Testis (tissue), 3 donors: ENCODE data around the gene IL17RA. TPM values are rescaled to one million over a fixed set of nuclear protein-coding genes. Genes with fewer than 3 reads are reported as not detected.

ENCODE experiments used
- DNase-seq: peaks from one replicate; pipeline ENCODE4 v3.0.0-alpha.2; 2019
- H3K27ac ChIP-seq, 2 donors: fragments of 200-600 bp; sonication (generic); one replicate each; pipeline ENCODE4 v1.5.1; 2019
- H3K27me3 ChIP-seq: fragments of 200-600 bp; sonication (generic); one replicate; pipeline ENCODE4 v1.5.1; 2019
- H3K36me3 ChIP-seq: fragments of 200-600 bp; sonication (generic); one replicate; pipeline ENCODE4 v1.5.1; 2017; ENCODE audit warnings: low read depth; ENCODE audit errors: missing control alignments
- H3K4me1 ChIP-seq: fragments of 200-600 bp; sonication (generic); one replicate; pipeline ENCODE4 v1.5.1; 2019
- H3K4me3 ChIP-seq, 2 donors: fragments of 200-600 bp; sonication (generic); one replicate each; pipeline ENCODE4 v1.5.1; 2017 to 2019
- H3K9me3 ChIP-seq: fragments of 200-600 bp; sonication (generic); one replicate; pipeline ENCODE4 v1.5.1; 2017
- CTCF ChIP-seq, 3 experiments: fragments of 450-650 bp in 2 of 3; fragments of 200-600 bp in 1 of 3; sonication (generic) in 1 of 3; IDR thresholded peaks; one replicate each; pipeline ENCODE4 v1.5.1; 2016 to 2019; ENCODE audit warnings: antibody characterized with exemption in 3 of 3, mild to moderate bottlenecking in 2 of 3, moderate library complexity in 1 of 3
- POLR2A ChIP-seq: fragments of 450-650 bp; IDR thresholded peaks from one replicate; pipeline ENCODE4 v1.6.1; 2017; ENCODE audit warnings: antibody characterized with exemption, mild to moderate bottlenecking, moderate library complexity
- WGBS, 2 donors: methylation state at CpG; one replicate each; pipeline ENCODE4 v1.1.5; 2018; 5-methylcytosine and 5-hydroxymethylcytosine counted together
- intact Hi-C: fragments of 100-400 bp; cut with DNase I; formaldehyde crosslinking; loops from one replicate; pipeline ENCODE4 v1.15.1; 2023; ENCODE audit warnings: low total_unique reads
- polyA plus RNA-seq: library from polyadenylated mRNA; stranded (reverse); fragments of 350-450 nt; fragmentation: Illumina TruSeq; extraction: RNeasy Lipid Tissue Mini Kit (QIAGEN cat#74804); gene quantifications from one replicate; pipeline ENCODE4 v1.2.3, GENCODE V29; 2014; ENCODE audit warnings: low read depth, low replicate concordance; ENCODE audit not compliant: insufficient read depth
- total RNA-seq, 2 donors: library from RNA; depleted of rRNA; stranded (reverse); fragments of >200 nt; gene quantifications; one replicate each; pipeline ENCODE4 v1.2.3, GENCODE V29; 2016

IL17RA gene
- total and polyA plus RNA-seq, 3 donors from 2014 or later, result 6.8 to 12.8 (median 8.3) TPM

GRCh38 chr22:17133137-17133536 lies 48.3 kb downstream of the IL17RA start:
- no peak for DNase-seq
- Histone ChIP-seq H3K27ac (no peak overlapping the region), H3K9me3 (no peaks in the 10 kb centered on the region), H3K4me1 (no peaks in the 10 kb centered on the region), H3K27me3 (no peaks in the 10 kb centered on the region), H3K4me3 (no peak overlapping the region), H3K36me3 (no peaks in the 10 kb centered on the region)
- intact Hi-C loops, result no loop called here
- TF ChIP-seq POLR2A (no peak), CTCF (IDR thresholded peaks at IDR 0.05) (no peak)
- 97 to 98% methylated on average over 7 of the region's 7 CpGs for WGBS, 2 donors

GRCh38 chr22:17135153-17135760 lies 50.5 kb downstream of the IL17RA start:
- Histone ChIP-seq H3K27me3 (no peaks in the 10 kb centered on the region), H3K4me3 (no peak overlapping the region), H3K36me3 (no peaks in the 10 kb centered on the region), H3K27ac (no peak overlapping the region), H3K9me3 (no peaks in the 10 kb centered on the region), H3K4me1 (no peaks in the 10 kb centered on the region)
- intact Hi-C loops, result no loop called here
- WGBS, 2 donors, result 82 to 88% methylated on average over 15 of the region's 15 CpGs
- TF ChIP-seq CTCF (IDR thresholded peaks at IDR 0.05), result no peak
- no peak for TF ChIP-seq POLR2A
- DNase-seq, result no peak

- intact Hi-C loops, result no loop called here
- 89 to 91% methylated on average over 4 of the region's 4 CpGs for WGBS, 2 donors
- no peak overlapping the region for H3K27ac ChIP-seq
- H3K4me3 ChIP-seq, result no peak overlapping the region
- no peaks in the 10 kb centered on the region for H3K9me3 ChIP-seq
- DNase-seq, result no peak
- H3K36me3 ChIP-seq, result no peaks in the 10 kb centered on the region
- TF ChIP-seq CTCF (IDR thresholded peaks at IDR 0.05) (no peak), POLR2A (no peak)
- H3K4me1 ChIP-seq, result no peaks in the 10 kb centered on the region
- H3K27me3 ChIP-seq, result no peaks in the 10 kb centered on the region
Measured at GRCh38 chr22:17137170-17137569, 52.4 kb downstream of the IL17RA start.

- Histone ChIP-seq H3K27me3 (no peaks in the 10 kb centered on the region), H3K27ac (no peak overlapping the region), H3K36me3 (no peaks in the 10 kb centered on the region), H3K4me1 (no peaks in the 10 kb centered on the region), H3K9me3 (no peaks in the 10 kb centered on the region), H3K4me3 (no peak overlapping the region)
- no peak for DNase-seq
- WGBS, 2 donors, result 85 to 86% methylated on average over 15 to 17 of the region's 17 CpGs
- intact Hi-C loops, result no loop called here
- no peak for TF ChIP-seq CTCF (IDR thresholded peaks at IDR 0.05)
- TF ChIP-seq POLR2A, result no peak
Measured at GRCh38 chr22:17137861-17138425, 53.1 kb downstream of the IL17RA start.

- no peaks in the 10 kb centered on the region for H3K9me3 ChIP-seq
- H3K4me3 ChIP-seq, result no peak overlapping the region
- no peaks in the 10 kb centered on the region for H3K4me1 ChIP-seq
- TF ChIP-seq POLR2A, result no peak
- no peak for TF ChIP-seq CTCF (IDR thresholded peaks at IDR 0.05)
- no peaks in the 10 kb centered on the region for H3K27me3 ChIP-seq
- intact Hi-C loops, result no loop called here
- WGBS, 2 donors, result 85 to 93% methylated on average over 11 of the region's 11 CpGs
- H3K36me3 ChIP-seq, result no peaks in the 10 kb centered on the region
- H3K27ac ChIP-seq, result no peak overlapping the region
- DNase-seq, result no peak
Measured at GRCh38 chr22:17138513-17138912, 53.7 kb downstream of the IL17RA start.
